Measurements from ENCODE around the gene SIGLEC9. TPM values are rescaled to one million over a fixed set of nuclear protein-coding genes. Genes with fewer than 3 reads are reported as not detected.
"Not testable (repeated sequence)": the region's sequence is repeated elsewhere in the genome, so short reads cannot be mapped to it uniquely, and the experiment has no call there.

The SIGLEC9 gene
- total RNA-seq, 1 experiment from 2014 or later = not detected

- no peak for DNase-seq (ENCODE audit: low read depth, low spot score)
- in situ Hi-C loops (cut with HindIII; ENCODE audit: low pct_unique_long_range_greater_than_20kb, low sequenced_read_pairs) = no loop called here
Measured at GRCh38 chr19:51135986-51136762, 11.5 kb downstream of the SIGLEC9 start.

GRCh38 chr19:51136851-51137551, 12.3 kb downstream of the SIGLEC9 start:
- DNase-seq (ENCODE audit: low read depth, low spot score) = no peak
- in situ Hi-C loops (cut with HindIII; ENCODE audit: low pct_unique_long_range_greater_than_20kb, low sequenced_read_pairs) = no loop called here

- no peak for DNase-seq (ENCODE audit: low read depth, low spot score)
- in situ Hi-C loops (cut with HindIII; ENCODE audit: low pct_unique_long_range_greater_than_20kb, low sequenced_read_pairs) = no loop called here
Measured at GRCh38 chr19:51137792-51138425, 13.2 kb downstream of the SIGLEC9 start.

DNA sequence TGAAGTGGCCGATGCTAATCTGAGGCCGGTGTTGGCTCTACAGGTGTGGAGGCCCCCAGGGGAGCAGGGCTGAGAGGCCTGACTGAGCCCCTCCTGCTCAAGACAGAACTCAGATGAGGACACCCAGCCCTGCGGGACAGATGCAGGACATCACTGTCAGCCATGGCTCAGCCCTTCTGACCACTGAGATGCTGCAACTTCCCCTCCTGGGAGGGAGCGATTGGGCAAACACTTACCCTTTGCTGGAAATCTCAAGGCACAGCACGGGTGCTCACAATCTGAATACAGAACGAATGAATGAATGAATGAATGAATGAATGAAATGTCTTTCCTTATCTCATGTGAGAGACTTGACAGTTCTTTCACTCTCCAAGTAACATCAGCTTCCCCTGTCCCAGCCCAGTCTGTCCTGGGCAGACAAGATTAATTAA, 13.9 kb downstream of the SIGLEC9 start:
- in situ Hi-C loops (cut with HindIII; ENCODE audit: low pct_unique_long_range_greater_than_20kb, low sequenced_read_pairs) = no loop called here
- DNase-seq (ENCODE audit: low read depth, low spot score) = no peak

DNA sequence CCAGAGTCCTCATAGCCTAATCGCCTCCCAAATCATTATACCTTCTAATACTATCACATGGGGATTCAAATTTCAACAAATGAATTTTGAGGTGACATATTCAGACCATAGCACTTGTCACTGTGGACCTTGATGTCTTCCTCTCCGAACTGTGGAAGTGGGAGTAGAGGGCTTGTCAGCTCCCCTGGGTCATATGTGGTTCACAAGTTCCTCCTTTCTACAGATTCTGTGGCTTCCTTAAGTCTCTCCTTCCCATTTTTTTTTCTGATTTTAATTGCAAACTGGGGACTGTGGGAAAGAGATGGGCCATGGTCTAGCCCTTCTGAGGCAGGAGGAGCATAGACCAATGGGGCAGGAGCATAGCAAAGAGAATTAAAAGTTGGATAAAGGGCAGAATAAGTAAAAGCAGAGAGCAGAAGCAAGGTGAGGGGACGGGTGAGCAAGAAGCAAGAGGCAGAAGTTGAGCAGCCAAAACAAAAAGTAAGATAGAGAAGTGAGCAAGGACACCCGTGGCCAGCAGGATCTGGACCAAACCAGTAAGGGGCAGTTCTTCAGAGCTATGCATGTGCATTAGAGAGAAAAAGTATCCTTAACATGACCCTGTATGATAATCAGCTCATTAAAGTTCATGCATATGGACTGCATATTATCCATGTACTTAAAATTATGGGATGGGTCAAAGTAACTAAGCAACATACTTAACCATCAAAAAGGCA, 14.8 kb downstream of the SIGLEC9 start:
- in situ Hi-C loops (cut with HindIII; ENCODE audit: low pct_unique_long_range_greater_than_20kb, low sequenced_read_pairs) = no loop called here
- no peak for DNase-seq (ENCODE audit: low read depth, low spot score)

GRCh38 chr19:51140441-51140840, 15.7 kb downstream of the SIGLEC9 start:
- in situ Hi-C loops (cut with HindIII; ENCODE audit: low pct_unique_long_range_greater_than_20kb, low sequenced_read_pairs) = no loop called here
- no peak for DNase-seq (ENCODE audit: low read depth, low spot score)

GRCh38 chr19:51141181-51141580, 16.5 kb downstream of the SIGLEC9 start:
- no peak for DNase-seq (ENCODE audit: low read depth, low spot score)
- in situ Hi-C loops (cut with HindIII; ENCODE audit: low pct_unique_long_range_greater_than_20kb, low sequenced_read_pairs) = no loop called here

DNA sequence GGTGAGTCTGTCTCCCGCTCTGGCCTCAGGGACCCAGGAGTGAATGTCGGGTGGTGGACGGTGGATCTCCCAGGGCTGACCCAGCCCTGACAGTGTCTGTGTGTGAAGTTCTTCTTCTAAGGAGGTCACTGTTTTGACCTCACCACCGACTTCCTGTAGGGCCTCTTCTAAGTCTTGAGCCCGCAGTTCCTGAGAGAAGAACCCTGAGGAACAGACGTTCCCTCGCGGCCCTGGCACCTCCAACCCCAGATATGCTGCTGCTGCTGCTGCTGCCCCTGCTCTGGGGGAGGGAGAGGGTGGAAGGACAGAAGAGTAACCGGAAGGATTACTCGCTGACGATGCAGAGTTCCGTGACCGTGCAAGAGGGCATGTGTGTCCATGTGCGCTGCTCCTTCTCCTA, 17.4 kb downstream of the SIGLEC9 start, which contains the start of gene SIGLEC7:
SIGLEC7 (plus strand) TSS at position 183 of the 400 bp plus-strand sequence; CDS start at position 252, 69 bp downstream.
- no peak for DNase-seq (ENCODE audit: low read depth, low spot score)
- in situ Hi-C loops (cut with HindIII; ENCODE audit: low pct_unique_long_range_greater_than_20kb, low sequenced_read_pairs) = no loop called here

- in situ Hi-C loops (cut with HindIII; ENCODE audit: low pct_unique_long_range_greater_than_20kb, low sequenced_read_pairs); DNase-seq (ENCODE audit: low read depth, low spot score): not testable (repeated sequence)
Measured at GRCh38 chr19:51142809-51143475, 18.2 kb downstream of the SIGLEC9 start.

DNA sequence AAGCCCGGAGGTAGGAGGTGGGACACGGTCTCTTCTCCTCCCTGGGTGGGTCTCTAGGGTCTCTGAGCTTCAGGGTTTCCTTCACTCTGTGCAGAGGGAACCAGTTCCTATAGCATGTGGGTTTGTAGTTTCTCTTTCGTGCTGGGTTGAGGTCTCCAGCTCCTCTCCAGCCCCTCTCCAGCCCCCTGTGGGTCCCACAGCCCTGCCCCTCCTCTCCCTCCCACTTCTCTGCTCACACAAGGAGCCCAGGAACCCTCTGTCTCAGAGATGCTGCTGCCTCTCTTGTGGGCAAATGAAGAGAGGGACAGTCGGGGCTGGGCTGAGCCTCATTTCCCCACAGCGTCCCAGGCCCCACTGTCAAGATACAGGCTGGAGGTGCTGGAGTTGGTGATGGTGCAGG, 18.8 kb downstream of the SIGLEC9 start:
- DNase-seq (ENCODE audit: low read depth, low spot score) = no peak
- in situ Hi-C loops (cut with HindIII; ENCODE audit: low pct_unique_long_range_greater_than_20kb, low sequenced_read_pairs) = no loop called here

DNA sequence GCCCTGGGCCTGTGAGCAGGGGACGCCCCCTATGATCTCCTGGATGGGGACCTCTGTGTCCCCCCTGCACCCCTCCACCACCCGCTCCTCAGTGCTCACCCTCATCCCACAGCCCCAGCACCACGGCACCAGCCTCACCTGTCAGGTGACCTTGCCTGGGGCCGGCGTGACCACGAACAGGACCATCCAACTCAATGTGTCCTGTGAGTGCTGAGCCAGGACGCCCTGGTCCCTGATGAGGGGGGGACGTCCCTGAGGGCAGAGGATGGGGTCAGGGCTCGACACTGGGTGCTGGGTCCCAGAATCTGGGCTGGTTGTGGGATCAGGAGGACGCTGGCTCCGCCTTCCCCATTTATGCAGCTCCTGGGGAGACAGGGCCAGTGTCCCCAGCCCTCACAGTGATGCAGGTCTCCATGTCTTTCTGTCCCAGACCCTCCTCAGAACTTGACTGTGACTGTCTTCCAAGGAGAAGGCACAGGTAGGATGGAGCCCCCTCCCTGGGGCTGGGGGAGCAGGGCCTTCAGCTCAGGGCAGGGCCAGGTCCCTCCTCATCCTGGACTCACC, 19.9 kb downstream of the SIGLEC9 start:
- in situ Hi-C loops (cut with HindIII; ENCODE audit: low pct_unique_long_range_greater_than_20kb, low sequenced_read_pairs) = no loop called here
- DNase-seq (ENCODE audit: low read depth, low spot score) = no peak

GRCh38 chr19:51145916-51146493, 21.3 kb downstream of the SIGLEC9 start:
- in situ Hi-C loops (cut with HindIII; ENCODE audit: low pct_unique_long_range_greater_than_20kb, low sequenced_read_pairs) = no loop called here
- DNase-seq (ENCODE audit: low read depth, low spot score) = no peak

GRCh38 chr19:51146751-51147150, 22.0 kb downstream of the SIGLEC9 start:
- no peak for DNase-seq (ENCODE audit: low read depth, low spot score)

GRCh38 chr19:51147663-51148062, 23.0 kb downstream of the SIGLEC9 start:
- in situ Hi-C loops (cut with HindIII; ENCODE audit: low pct_unique_long_range_greater_than_20kb, low sequenced_read_pairs) = no loop called here
- no peak for DNase-seq (ENCODE audit: low read depth, low spot score)

More at GRCh38 chr19:51146751-51147150, 22.0 kb downstream of the SIGLEC9 start:
- in situ Hi-C loops (cut with HindIII; ENCODE audit: low pct_unique_long_range_greater_than_20kb, low sequenced_read_pairs) = no loop called here

GRCh38 chr19:51148580-51148979, 23.9 kb downstream of the SIGLEC9 start:
- DNase-seq (ENCODE audit: low read depth, low spot score) = no peak
- in situ Hi-C loops (cut with HindIII; ENCODE audit: low pct_unique_long_range_greater_than_20kb, low sequenced_read_pairs) = no loop called here

GRCh38 chr19:51150627-51151026, 25.9 kb downstream of the SIGLEC9 start:
- in situ Hi-C loops (cut with HindIII; ENCODE audit: low pct_unique_long_range_greater_than_20kb, low sequenced_read_pairs) = no loop called here
- DNase-seq (ENCODE audit: low read depth, low spot score) = no peak

DNA sequence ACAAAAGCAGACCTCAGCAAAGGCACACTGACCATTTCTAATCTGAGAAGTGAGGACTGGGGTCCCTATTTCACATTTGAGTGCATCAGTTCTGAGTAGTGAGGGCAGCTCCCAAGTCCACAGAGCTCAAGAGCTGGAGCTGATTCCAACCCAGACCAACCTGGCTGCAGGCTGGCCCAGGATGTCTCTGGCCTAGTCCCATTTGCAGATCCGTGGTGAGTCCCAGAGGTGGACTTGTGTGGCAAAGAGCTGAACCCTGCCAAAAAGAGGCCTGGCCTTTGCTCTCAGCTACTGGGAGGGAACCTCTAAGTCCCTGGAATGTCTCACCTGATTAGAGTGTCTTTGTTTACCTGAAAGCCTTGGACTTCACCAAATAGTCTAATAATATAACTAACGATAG, 32.0 kb downstream of the SIGLEC9 start:
- DNase-seq (ENCODE audit: low read depth, low spot score) = no peak
- in situ Hi-C loops (cut with HindIII; ENCODE audit: low pct_unique_long_range_greater_than_20kb, low sequenced_read_pairs) = no loop called here

All from SK-MEL-5 (cell line).